ENCODE results near the gene KDM4C.

The KDM4C gene

DNA sequence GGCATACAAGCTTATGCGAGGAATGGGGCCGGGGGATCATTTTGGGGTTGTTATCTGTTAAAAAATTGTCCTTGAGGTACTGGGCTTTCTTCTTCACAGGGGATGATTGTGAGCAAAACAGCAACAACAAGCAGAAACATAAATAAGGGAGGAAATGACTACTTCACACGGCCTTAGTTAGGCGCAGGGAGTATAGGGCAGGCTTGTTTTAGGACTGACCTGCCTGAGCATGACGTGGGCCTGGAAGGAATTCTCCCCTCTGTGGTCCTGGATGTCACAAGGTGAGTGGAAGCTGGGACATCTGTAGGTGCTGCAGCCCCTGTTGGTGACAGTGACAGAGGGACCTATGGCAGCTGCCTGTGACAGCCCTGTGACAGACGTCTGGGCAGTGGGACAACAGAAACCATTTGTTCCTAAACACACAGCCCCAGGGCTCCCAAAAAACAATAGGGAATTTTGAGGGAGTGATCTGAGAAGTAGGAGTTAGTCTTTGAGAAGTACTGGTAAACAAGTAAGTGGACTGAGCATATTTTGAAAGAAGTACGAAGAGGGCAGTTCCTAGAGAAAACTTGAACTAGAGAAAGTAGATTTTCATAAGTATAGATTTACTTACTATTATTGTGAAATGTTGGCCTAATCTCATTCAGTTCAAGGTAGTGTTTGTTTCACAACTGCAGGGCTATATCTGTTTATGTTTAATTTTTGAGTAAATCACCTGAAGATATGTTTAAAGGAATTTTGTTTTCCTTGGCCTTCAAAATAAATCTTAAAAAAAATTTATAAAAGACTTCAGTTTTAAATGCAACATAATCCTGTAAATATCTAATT is 113.1 kb downstream of the KDM4C start:
- no peak for DNase-seq

DNA sequence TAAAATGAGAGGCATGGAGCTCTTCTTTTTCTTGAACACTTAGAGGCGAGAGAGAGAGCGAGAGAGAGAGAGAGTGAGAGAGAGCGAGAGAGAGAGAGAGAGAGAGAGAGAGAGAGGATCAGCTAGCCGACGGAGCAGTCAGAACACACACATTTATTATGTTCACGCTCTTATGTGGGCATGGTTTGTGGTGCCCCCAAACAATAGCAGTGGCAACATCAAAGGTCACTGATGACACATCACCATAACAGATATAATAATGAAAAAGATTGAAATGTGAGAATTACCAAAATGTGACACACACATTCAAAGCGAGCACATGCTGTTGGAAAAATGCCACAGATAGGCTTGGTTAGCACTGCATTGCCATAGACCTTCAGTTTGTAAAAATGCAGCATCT is 116.1 kb downstream of the KDM4C start:
- no peak for DNase-seq

DNA sequence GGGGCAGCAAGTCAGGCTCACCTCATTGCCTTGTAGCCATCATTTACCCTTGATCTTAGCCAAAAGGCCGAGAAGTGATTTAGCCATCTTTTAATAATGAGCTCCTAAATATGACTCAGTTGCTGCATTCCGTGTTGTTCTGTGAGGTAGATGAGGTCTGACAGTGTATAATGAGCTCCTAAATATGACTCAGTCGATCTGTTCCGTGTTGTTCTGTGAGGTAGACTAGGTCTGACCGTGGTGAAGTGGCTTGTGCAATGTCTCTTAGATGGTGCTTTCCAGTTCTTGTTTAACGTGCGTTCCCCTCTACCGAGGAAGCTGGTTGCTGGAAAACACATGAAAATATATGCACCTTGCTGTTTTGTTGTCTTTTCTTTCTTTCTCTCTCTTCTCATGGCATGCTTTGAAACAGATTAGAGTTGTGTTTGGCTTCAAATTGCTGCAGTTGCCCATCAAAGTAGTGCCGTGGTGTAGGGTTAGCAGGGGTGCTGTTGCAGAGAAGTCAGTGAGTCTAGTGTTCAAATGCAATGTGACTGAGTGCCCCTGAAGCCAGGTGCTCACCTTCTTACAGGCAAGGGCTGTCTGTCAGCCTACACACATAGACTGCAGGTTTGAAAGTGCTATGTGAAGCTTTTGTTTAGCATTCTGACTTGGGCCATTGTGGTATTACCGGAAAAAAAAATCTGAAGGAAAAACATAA is 118.6 kb downstream of the KDM4C start:
- DNase-seq: no peak

DNA sequence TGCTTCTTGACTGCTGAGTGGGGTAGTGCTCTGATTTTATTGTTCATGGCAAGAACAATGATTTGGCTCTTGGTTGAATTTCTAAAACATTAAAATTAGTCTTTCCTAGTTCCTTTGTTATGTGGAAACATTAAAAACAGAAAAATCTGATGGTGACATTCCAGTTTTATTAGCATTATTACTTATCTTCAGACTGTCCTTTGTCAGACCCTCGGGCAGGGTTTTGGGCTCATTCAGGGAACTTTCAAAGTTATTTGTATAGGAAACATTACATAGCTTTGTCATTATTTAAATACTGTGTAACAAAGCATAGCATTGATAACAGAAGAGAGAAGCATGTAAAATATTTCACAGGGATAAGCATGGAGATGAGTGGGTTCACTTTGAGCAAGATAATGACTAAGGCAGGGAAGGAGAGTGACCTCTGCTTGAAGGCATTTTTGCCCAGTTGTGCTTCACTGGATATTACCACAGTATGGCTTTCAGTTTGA is 119.9 kb downstream of the KDM4C start:
- no peak for DNase-seq

DNA sequence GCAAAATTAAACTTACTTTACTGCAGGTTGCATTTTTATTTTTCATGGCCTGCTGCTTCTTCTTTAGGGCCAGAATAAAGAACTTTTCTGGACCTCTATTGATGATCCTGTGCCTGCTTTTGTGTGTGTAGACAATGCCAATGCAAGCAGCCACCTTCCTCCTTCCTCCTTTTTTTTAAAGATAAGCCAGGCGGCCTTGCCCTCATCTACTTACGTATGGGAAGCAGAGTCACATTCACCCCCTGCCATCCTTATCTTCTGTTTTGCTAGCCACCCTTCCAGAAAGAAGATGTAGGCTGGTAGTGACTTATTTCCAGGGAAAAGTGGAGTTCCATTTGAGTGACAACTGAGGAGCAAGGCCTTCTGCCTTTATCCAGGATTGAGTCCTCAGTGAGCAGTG is 122.9 kb downstream of the KDM4C start:
- DNase-seq: no peak

DNA sequence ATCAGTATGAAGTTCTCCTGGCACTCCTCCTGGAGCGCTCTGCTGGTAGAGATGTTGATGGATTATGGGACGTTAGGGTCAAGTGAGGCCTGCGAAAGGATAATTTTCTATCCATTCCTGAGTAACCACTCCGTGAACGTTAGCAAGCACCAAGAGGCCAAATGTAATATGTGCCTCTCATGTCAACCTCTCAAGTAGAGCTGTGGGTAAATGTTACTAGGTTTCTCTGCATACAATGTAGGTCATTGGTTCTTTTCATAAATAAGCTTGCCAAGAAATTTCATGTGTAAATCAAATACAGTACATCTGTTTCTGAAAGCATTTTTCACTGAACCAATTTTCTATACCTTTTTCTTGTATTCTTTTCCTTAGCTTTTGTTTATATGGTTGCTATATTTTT is 126.3 kb downstream of the KDM4C start:
- DNase-seq: no peak

DNA sequence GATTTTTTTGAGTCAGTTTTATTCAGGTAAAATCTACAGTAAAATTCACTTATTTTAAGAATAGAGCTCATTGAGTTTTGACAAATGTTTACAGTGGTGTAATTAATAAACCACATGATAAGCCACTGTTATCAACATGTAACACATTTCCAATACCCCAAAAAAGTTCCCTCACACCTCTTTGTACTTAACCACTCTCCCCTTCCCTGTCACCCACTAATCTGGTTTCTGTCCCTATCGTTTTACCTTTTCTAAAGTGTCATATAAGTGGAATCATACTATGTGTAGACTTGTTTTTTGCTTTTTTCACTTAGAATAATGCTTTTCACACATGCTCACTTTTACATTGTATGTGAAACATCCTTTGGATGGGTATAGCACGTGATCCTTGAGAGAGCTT is 127.2 kb downstream of the KDM4C start:
- DNase-seq: no peak

DNA sequence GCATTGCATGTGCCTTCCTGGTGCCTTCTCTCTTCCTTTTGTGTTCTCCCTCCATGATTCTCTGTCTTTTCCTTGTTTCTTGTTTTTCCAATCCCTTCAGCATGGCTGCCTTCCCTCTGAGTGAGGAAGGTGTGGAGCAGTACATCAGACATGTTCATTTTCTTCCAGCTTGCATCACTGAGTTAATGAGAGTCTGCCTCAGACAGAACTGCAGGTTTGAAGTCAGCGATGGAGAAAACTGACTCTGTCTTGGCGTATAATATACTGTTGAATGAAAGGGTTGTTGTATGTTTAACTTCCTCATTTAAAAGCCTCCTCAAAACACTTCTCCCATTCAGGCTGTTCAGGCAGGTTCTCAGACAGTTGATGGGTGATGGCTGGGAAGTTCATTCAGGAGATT is 129.3 kb downstream of the KDM4C start:
- DNase-seq: no peak

DNA sequence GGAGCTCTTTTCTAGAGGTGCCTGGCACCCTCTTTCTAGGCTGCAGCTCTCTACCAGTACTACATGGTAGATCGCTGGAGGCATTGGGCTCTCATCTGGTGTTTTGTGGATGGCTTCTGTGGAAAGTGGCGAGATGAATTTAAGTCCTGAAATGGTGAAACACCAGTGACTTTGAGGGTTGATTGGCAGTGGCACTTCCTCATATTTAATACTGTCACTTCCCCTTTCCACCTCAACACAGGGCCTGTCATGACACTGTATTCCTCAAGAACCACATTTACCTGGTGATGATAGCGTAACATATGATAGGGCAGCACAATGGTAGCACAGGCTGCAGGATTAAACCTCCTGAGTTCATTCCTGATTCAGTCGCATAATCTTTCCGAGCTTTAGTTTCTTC is 132.1 kb downstream of the KDM4C start:
- DNase-seq: no peak

DNA sequence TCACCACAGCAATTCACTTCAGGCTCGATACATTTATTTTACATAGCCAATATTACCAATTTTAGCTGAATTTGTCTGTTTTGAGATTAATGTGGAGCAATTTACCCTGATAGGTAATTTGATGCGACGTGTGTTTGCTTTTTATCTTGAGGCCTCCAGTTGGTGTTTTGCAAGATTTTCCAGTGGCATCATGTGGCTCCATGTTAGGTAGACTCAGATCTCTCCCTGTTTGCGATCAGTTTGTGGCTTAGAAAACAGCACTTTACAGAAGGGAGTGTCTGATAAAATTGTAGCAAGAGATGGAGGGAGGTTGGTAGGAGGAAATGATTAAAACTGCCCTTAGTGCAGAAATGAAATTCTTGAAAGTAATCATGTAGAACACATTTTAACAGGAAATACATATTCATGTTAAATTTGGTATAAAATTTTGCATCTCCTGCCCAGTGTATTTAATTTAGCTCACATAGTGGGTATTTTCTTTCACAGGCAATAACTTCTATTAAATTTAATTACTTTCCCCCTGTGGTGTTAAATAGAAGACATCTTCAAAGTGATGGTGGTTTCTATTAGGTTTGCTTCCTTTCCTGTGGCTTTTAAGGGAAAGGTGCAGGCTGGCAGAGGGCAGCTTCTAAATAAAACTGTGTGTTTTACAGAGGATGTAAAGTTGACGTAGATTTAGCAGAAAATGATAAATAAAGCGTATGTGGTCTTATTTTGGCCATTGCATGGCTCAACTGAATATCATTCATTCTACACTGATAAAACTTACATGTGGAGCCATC is 135.8 kb downstream of the KDM4C start:
- no peak for DNase-seq

DNA sequence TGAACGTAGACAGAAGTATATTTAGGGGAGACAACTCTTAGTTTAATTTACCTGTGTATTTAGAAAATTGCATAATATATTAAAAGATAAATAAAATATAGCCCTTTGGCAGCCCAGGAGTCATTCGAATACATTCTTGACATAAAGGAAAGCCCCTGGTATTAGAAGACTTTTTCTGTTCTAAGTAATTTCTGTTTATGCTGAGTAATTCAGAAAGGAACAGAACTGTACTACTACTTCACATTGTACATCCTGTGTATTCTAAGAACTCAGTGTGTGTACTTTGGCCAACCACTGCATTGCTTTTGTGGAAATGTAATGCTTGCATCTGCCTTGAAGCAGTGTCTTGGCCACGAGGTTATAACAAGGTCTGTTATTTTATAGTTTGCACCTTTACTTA is 136.4 kb downstream of the KDM4C start:
- no peak for DNase-seq

DNA sequence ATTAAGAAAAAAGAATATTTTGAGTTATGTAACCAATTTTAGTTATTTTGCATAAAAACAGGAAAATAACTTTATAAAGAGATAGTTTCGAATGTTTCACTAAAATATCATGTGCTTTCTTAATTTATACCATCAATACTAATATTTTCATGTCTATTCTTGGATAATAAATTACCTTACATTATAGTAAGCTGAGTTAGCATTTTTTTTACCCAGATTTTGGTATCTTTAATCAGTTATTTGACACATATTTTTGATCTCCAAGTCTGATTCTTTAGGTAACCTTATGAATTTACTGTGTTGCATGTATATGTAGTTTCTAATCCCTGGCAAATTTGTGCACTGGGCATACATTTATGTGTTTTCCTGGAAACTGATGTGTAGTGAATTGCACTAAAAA is 138.0 kb downstream of the KDM4C start:
- DNase-seq: no peak

DNA sequence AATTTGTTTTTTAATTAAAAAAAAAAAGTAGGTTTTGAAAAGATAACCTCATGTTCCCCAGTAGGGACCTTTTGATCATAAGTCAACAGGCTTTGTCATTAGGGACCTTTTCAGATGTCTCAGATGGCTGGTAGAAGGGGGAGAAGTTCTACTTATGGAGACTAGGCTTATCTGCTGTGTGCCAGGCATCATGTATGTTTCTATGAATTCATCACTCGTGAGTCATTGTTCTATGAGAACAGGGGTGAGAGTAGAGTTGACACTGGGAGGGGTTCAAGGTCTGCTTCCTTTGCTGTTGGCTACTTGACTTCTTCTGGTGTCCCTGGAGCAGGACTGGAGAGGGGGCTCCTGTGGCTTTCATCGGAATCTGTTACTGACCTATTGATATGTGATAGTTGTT is 138.8 kb downstream of the KDM4C start:
- DNase-seq: no peak

DNA sequence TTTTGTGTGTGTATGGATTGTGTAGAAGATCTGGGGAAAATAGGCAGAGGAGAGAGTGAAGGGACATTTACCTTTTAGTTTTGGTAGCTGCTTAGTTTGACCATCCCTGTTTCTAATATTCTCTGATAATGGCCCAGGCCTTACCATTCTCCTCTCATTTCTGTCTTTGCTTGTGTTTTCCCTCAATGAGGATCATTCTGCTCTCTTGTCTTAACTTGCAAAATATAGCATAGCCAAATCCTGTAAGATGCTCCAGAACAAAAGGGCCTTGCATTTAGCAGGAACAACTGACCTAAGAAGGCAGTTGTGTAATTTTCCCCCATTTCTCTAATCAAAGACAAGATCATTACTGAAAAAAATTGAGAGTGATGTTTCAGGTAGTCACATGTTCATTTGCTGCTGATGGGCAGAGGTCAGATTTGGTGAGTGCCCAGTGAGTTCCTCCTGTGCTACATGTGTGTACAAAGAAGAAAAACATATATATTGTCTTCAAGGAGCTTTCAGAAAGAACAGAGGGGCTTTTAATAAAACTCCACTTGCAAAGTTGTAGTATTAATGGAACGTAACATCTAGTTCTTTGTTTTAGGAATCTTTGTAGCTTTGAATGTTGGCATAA is 139.5 kb downstream of the KDM4C start:
- DNase-seq: no peak

DNA sequence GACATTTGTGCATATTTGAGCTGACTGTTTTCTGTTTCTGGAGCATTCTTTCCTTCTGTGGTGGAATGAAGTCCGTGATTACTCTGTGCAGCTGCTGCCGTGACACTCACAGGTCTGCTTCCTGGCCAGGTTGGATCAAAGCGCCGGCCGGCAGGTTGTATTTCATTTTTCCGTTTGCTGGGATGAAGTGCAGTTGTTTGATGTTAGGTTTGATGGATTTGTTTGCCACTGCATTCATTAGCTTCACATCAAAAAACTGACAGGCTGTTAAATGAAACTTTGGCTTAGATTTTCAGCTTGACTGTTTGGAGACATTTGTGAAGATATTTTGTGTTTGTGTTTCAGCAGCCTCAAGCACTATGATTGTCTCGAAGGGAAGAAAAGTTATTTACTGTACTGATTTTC is 140.1 kb downstream of the KDM4C start:
- DNase-seq: no peak

DNA sequence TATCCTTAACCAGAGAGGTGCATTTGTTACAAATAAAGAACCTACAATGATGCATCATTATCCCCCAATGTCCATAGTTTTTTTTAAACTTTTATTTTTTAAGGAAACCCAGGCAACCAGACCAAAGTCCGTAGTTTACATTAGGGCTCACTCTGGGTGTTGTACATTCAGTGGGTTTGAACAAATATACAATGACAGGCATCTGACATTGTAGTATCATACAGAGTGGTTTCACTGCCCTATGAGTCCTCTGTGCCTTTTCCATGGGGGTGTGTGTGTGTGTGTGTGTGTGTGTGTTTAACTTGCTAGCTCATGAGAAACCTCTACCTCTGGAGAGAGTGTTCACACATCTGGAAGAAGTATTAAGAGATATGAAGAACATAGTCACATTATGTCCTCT is 141.5 kb downstream of the KDM4C start:
- DNase-seq: no peak

DNA sequence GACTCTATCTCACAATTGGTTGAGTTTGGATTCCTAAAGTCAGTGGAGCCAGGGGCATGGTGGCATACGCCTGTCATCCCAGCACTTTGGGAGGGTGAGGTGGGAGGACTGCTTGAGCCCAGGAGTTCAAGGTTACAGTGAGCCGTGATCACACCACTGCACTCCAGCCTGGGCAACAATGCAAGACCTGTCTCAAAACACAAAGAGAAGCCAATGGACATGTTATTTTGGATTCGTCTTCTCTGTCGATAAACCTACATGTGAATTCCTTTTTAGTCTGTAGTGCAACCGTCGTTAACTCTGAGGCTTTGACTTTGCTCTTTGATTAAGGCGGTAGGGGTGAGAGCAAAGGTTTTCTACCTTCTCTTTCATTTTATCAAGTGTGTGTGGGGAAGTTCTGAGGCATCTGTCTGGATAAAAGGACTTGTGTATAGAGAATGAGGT is 142.7 kb downstream of the KDM4C start:
- DNase-seq: no peak

DNA sequence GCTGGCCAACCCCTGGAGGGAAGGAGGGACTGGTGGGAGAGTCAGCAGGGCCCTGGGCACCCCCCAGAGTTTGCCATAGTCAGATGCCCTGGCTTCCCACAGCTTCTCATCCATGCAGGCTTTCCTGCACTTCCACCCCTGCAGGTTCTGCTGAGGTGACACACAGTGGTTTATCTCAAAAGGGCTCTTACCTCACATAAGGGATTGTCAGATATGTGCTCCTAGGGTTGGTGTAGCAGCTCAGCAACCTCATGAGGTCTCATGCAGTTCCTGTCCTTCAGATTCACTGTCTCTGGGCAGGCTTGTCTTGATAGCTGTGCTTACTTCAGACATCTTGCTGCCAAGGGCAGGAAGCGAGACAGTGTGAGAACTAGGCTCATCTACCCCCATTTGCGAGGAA is 143.4 kb downstream of the KDM4C start:
- DNase-seq: no peak

DNA sequence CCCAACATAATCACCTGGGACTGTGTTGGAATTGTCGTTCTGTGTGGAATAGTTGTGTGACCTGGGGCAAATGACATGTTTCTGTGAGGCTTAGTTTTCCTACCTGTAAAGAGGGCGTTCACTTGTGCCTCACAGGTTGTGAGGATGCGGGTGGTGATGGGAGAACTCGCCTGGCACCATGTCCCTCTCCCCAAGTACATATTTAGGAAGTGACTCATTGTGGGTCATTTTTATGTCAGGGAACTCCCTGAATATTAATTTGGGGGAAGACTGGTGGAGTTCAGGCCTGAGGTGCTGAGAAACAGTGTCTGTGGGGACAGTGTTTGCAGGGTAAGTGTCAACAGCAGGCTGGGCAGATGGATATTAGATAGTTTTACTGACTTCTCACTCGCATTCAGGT is 144.7 kb downstream of the KDM4C start:
- DNase-seq: no peak

DNA sequence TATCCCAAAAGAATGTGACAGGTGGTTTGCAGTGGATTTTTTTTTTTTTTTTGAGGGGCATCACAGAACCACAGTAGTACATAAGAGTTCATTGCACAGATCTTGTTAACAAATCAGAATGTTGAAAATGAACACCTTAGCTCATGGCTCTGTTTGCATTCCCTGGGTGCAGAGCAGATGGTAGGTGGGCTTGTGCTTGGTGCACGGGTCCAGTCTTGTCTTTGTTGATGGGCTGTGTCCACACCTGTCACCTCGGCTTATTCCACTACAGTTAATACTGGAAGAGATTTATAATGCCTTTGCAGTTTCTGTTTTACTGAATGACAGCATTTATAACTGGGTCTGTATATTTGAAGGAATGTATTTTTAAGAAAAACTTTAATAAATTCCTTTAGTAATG is 146.6 kb downstream of the KDM4C start:
- DNase-seq: no peak

DNA sequence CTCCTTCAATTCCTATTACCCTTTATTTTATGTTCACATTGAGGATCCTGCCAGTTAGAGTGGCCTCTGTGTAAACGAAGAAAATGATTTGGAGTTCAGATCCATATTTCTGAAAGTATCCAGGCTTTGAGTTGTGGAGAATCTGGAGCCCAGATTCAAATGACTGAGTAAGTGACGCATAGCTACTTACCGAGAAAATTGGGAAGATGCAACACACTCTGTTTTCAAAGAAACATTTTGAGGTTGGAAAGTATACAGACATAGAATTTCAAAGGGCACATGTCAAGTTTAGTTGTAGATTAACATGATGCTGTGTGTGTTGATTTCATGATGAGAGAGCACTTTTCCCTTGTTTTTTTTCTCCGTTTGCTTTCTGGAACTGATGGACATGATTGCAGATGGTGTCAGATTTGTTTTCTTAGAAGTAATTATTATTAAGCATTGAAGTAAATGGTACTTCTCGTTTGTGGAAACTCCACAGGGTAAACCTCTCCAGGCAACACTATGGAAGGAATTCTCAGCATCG is 148.1 kb downstream of the KDM4C start:
- no peak for DNase-seq

DNA sequence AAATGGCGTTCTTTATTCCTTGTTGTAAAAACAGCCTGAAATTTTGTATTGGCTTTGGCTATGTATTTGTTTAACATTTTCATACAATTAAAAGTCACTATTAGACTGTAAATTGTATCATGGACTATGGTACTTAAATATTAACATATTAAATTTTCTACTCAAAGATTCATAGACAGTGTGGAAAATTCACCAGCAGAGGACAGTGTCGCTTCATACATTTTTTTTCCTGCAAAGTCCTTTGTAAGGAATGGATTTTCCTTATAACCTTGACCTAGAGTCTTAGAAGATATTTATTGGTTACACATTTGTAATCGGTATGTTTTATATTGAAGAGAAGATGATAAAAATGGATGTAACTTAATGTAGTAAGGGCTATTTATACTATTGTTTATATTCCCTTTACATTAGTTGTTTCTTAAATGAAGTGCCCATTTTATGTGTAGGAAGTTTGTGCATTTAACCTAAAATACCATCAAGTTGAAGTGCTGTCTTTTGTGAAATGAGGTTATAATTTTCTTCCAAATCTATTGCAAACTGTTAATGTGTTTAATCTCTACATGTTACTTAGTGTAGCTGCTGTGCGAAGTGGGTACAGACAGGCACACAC is 150.1 kb downstream of the KDM4C start:
- no peak for DNase-seq

Data from right forelimb (tissue), 1 donor.